ENCODE measurements around the gene FKBP11. TPM values are rescaled to one million over a fixed set of nuclear protein-coding genes. Genes with fewer than 3 reads are reported as not detected.
"Not testable (repeated sequence)": the region's sequence is repeated elsewhere in the genome, so short reads cannot be mapped to it uniquely, and the experiment has no call there.

FKBP11 gene
- total RNA-seq, 1 donor from 2014 or later, result 44.6 TPM

- no peak for DNase-seq (ENCODE audit: extremely low spot score, unreplicated experiment)
- Mint-ChIP-seq H3K9me3 (no peaks in the 10 kb centered on the region), H3K4me3 (peak overlapping the region; percentile 23), H3K36me3 (peaks cover 9% of the 10 kb centered on the region), H3K27me3 (no peaks in the 10 kb centered on the region), H3K27ac (no peak overlapping the region), H3K4me1 (ENCODE audit: unreplicated experiment) (peaks cover 7% of the 10 kb centered on the region)
- no peak for TF ChIP-seq CTCF (conservative IDR thresholded peaks at IDR 0.05)
Measured at GRCh38 chr12:48923117-48923516, 2.2 kb downstream of the FKBP11 start.

- Mint-ChIP-seq H3K27me3 (no peaks in the 10 kb centered on the region), H3K36me3 (peaks cover 8% of the 10 kb centered on the region), H3K27ac (no peak overlapping the region), H3K4me1 (ENCODE audit: unreplicated experiment) (no peaks in the 10 kb centered on the region), H3K9me3 (no peaks in the 10 kb centered on the region), H3K4me3 (no peak overlapping the region)
- no peak for TF ChIP-seq CTCF (conservative IDR thresholded peaks at IDR 0.05)
- DNase-seq (ENCODE audit: extremely low spot score, unreplicated experiment), result no peak
Measured at GRCh38 chr12:48917857-48918537, 7.3 kb downstream of the FKBP11 start.

- H3K36me3 Mint-ChIP-seq, result no peaks in the 10 kb centered on the region
- no peak for TF ChIP-seq CTCF (conservative IDR thresholded peaks at IDR 0.05)
- no peak for DNase-seq (ENCODE audit: extremely low spot score, unreplicated experiment)
- H3K9me3 Mint-ChIP-seq, result no peaks in the 10 kb centered on the region
- H3K4me1 Mint-ChIP-seq (ENCODE audit: unreplicated experiment), result peaks cover 4% of the 10 kb centered on the region
- H3K27ac Mint-ChIP-seq, result peak overlapping the region; percentile 51
- H3K27me3 Mint-ChIP-seq, result no peaks in the 10 kb centered on the region
- H3K4me3 Mint-ChIP-seq, result no peak overlapping the region
Measured at GRCh38 chr12:48910196-48910595, 15.1 kb downstream of the FKBP11 start.

- peak overlapping the region; percentile 51 for H3K27ac Mint-ChIP-seq
- not testable (repeated sequence) for H3K27me3 Mint-ChIP-seq; H3K4me1 Mint-ChIP-seq (ENCODE audit: unreplicated experiment); H3K9me3 Mint-ChIP-seq; DNase-seq (ENCODE audit: extremely low spot score, unreplicated experiment); H3K4me3 Mint-ChIP-seq; H3K36me3 Mint-ChIP-seq
Measured at GRCh38 chr12:48909698-48910097, 15.6 kb downstream of the FKBP11 start.

GRCh38 chr12:48907245-48907644, 18.0 kb downstream of the FKBP11 start:
- no peak for TF ChIP-seq CTCF (conservative IDR thresholded peaks at IDR 0.05)
- no peaks in the 10 kb centered on the region for H3K9me3 Mint-ChIP-seq

GRCh38 chr12:48903982-48904411, 21.3 kb downstream of the FKBP11 start:
- H3K36me3 Mint-ChIP-seq, result no peaks in the 10 kb centered on the region

More at GRCh38 chr12:48907245-48907644, 18.0 kb downstream of the FKBP11 start:
- H3K4me1 Mint-ChIP-seq (ENCODE audit: unreplicated experiment), result peaks cover 10% of the 10 kb centered on the region
- no peaks in the 10 kb centered on the region for H3K27me3 Mint-ChIP-seq
- H3K36me3 Mint-ChIP-seq, result no peaks in the 10 kb centered on the region
- H3K27ac Mint-ChIP-seq, result no peak overlapping the region
- H3K4me3 Mint-ChIP-seq, result peak overlapping the region; percentile 8
- DNase-seq (ENCODE audit: extremely low spot score, unreplicated experiment), result no peak

More at GRCh38 chr12:48903982-48904411, 21.3 kb downstream of the FKBP11 start:
- Mint-ChIP-seq H3K4me1 (ENCODE audit: unreplicated experiment) (peaks cover 6% of the 10 kb centered on the region), H3K9me3 (no peaks in the 10 kb centered on the region), H3K27me3 (no peaks in the 10 kb centered on the region), H3K27ac (peak overlapping the region; percentile 75), H3K4me3 (peak overlapping the region; percentile 90)
- DNase-seq (ENCODE audit: extremely low spot score, unreplicated experiment), result peak; percentile 89
- peak; percentile 85 for TF ChIP-seq CTCF (conservative IDR thresholded peaks at IDR 0.05)

Data from type B pancreatic cell (in vitro differentiated cells).